Caco-2 (cell line): ENCODE data around the gene TEX28. TPM values are rescaled to one million over a fixed set of nuclear protein-coding genes. Genes with fewer than 3 reads are reported as not detected.

ENCODE experiments used
- BruUV-seq: library from RNA; stranded (reverse); fragments of 400-500 nt; replicated peaks from 2 replicates; lab custom pipeline; 2021; lab: Mats Ljungman, UMichigan
- CTCF ChIA-PET: fragments of 300-600 bp; sonication (Branson Sonifier 250); formaldehyde crosslinking; loops from one replicate; lab custom pipeline; 2022; ENCODE audit warnings: antibody characterized with exemption; lab: Charles Lee
- POLR2A ChIA-PET: fragments of 300-600 bp; sonication (Branson Sonifier 250); formaldehyde crosslinking; loops from one replicate; lab custom pipeline; 2022; ENCODE audit warnings: antibody characterized with exemption; lab: Charles Lee
- DNase-seq, 2 experiments: peaks; one replicate each; pipeline versions ENCODE4 v3.0.0 to v3.0.0-alpha.2; 2020 to 2022
- H3K27me3 ChIP-seq: replicated peaks from 2 replicates; pipeline ENCODE4 v1.6.0; 2011; ENCODE audit warnings: low read length; ENCODE audit not compliant: control insufficient read depth, insufficient read depth
- H3K36me3 ChIP-seq: 2 replicates; pipeline ENCODE4 v1.5.1; 2011; ENCODE audit warnings: low read length; ENCODE audit not compliant: control insufficient read depth, insufficient read depth
- H3K4me1 ChIP-seq: fragments of 250-450 bp; sonication (Bioruptor Pico); 2 replicates; pipeline ENCODE4 v1.5.1; 2020; ENCODE audit warnings: mild to moderate bottlenecking
- H3K4me3 ChIP-seq: 2 replicates; pipeline ENCODE4 v1.5.1; 2011; ENCODE audit warnings: low read depth, mild to moderate bottlenecking, control low read depth, low read length
- H3K9me3 ChIP-seq: fragments of 250-450 bp; sonication (Bioruptor Pico); 2 replicates; pipeline ENCODE4 v1.5.1; 2020; ENCODE audit warnings: mild to moderate bottlenecking, moderate library complexity
- H3K27ac Mint-ChIP-seq: one replicate; pipeline ENCODE4 v1.8.0; 2022; ENCODE audit warnings: mixed read lengths; ENCODE audit not compliant: unreplicated experiment
- H3K27me3 Mint-ChIP-seq: one replicate; pipeline ENCODE4 v1.8.0; 2022; ENCODE audit warnings: mixed read lengths; ENCODE audit not compliant: insufficient read depth, unreplicated experiment
- H3K36me3 Mint-ChIP-seq: one replicate; pipeline ENCODE4 v1.8.0; 2022; ENCODE audit warnings: mild to moderate bottlenecking, mixed read lengths; ENCODE audit not compliant: insufficient read depth, unreplicated experiment
- H3K4me1 Mint-ChIP-seq: one replicate; pipeline ENCODE4 v1.8.0; 2022; ENCODE audit warnings: low read depth, mixed read lengths; ENCODE audit not compliant: unreplicated experiment
- H3K4me3 Mint-ChIP-seq: one replicate; pipeline ENCODE4 v1.8.0; 2022; ENCODE audit warnings: mild to moderate bottlenecking, moderate library complexity, mixed read lengths; ENCODE audit not compliant: unreplicated experiment
- H3K9me3 Mint-ChIP-seq: one replicate; pipeline ENCODE4 v1.8.0; 2022; ENCODE audit warnings: mixed read lengths; ENCODE audit not compliant: unreplicated experiment
- CTCF ChIP-seq, 2 experiments: fragments of 200-600 bp in 1 of 2; IDR thresholded peaks; 1 replicate in 1 of 2; 2 replicates in 1 of 2; pipeline versions ENCODE4 v1.5.1 to v1.8.0; 2011 to 2022; ENCODE audit warnings: antibody characterized with exemption in 1 of 2, control low read depth in 1 of 2, inconsistent platforms in 1 of 2, low read depth in 1 of 2, low read length in 1 of 2, mild to moderate bottlenecking in 1 of 2, moderate library complexity in 1 of 2; ENCODE audit not compliant: insufficient read depth in 1 of 2, severe bottlenecking in 1 of 2, unreplicated experiment in 1 of 2
- intact Hi-C: fragments of 100-400 bp; cut with micrococcal nuclease; formaldehyde crosslinking; loops from one replicate; pipeline ENCODE4 v1.10.0; 2022; ENCODE audit not compliant: unreplicated experiment
- total RNA-seq: library from RNA; stranded (reverse); gene quantifications from 2 replicates; pipeline ENCODE4 v1.2.3, GENCODE V29; 2022

The TEX28 gene
- total RNA-seq, 1 experiment from 2014 or later = not detected

- POLR2A ChIA-PET = no interaction called here
- Mint-ChIP-seq H3K4me1 (no peaks in the 10 kb centered on the region), H3K36me3 (no peaks in the 10 kb centered on the region), H3K9me3 (no peaks in the 10 kb centered on the region), H3K27me3 (no peaks in the 10 kb centered on the region), H3K4me3 (no peak overlapping the region), H3K27ac (no peak overlapping the region)
- H3K4me1 ChIP-seq = no peaks in the 10 kb centered on the region
- H3K27me3 ChIP-seq = no peaks in the 10 kb centered on the region
- no TSS peak for BruUV-seq
- no peaks in the 10 kb centered on the region for H3K9me3 ChIP-seq
- TF ChIP-seq CTCF (IDR thresholded peaks at IDR 0.05; ENCODE audit: insufficient read depth in 1 of 2, low read depth in 1 of 2, low read length in 1 of 2, severe bottlenecking in 1 of 2, unreplicated experiment in 1 of 2) = no peak
- no peak overlapping the region for H3K4me3 ChIP-seq
- CTCF ChIA-PET = no interaction called here
- DNase-seq = no peak
- intact Hi-C loops = no loop called here
- H3K36me3 ChIP-seq = no peaks in the 10 kb centered on the region
Measured at GRCh38 chrX:154313147-154313546, 18.2 kb upstream of the TEX28 start.

GRCh38 chrX:154312116-154312515, 17.2 kb upstream of the TEX28 start:
- H3K4me3 Mint-ChIP-seq = no peak overlapping the region
- Histone ChIP-seq H3K4me3 (no peak overlapping the region), H3K27me3 (no peaks in the 10 kb centered on the region), H3K36me3 (no peaks in the 10 kb centered on the region), H3K4me1 (no peaks in the 10 kb centered on the region), H3K9me3 (no peaks in the 10 kb centered on the region)
- H3K4me1 Mint-ChIP-seq = no peaks in the 10 kb centered on the region
- DNase-seq = no peak
- no peak overlapping the region for H3K27ac Mint-ChIP-seq
- TF ChIP-seq CTCF (IDR thresholded peaks at IDR 0.05; ENCODE audit: insufficient read depth in 1 of 2, low read depth in 1 of 2, low read length in 1 of 2, severe bottlenecking in 1 of 2, unreplicated experiment in 1 of 2) = no peak
- H3K36me3 Mint-ChIP-seq = no peaks in the 10 kb centered on the region
- ChIA-PET POLR2A (no interaction called here), CTCF (no interaction called here)
- intact Hi-C loops = no loop called here
- H3K27me3 Mint-ChIP-seq = peaks cover 3% of the 10 kb centered on the region
- no TSS peak for BruUV-seq
- no peaks in the 10 kb centered on the region for H3K9me3 Mint-ChIP-seq

GRCh38 chrX:154310616-154311536, 16.0 kb upstream of the TEX28 start:
- Mint-ChIP-seq H3K4me1 (no peaks in the 10 kb centered on the region), H3K9me3 (no peaks in the 10 kb centered on the region), H3K27me3 (peaks cover 3% of the 10 kb centered on the region), H3K36me3 (no peaks in the 10 kb centered on the region), H3K27ac (no peak overlapping the region), H3K4me3 (no peak overlapping the region)
- ChIA-PET POLR2A (no interaction called here), CTCF (no interaction called here)
- Histone ChIP-seq H3K36me3 (no peaks in the 10 kb centered on the region), H3K27me3 (no peaks in the 10 kb centered on the region), H3K9me3 (no peaks in the 10 kb centered on the region), H3K4me3 (no peak overlapping the region), H3K4me1 (no peaks in the 10 kb centered on the region)
- no peak for TF ChIP-seq CTCF (IDR thresholded peaks at IDR 0.05; ENCODE audit: insufficient read depth in 1 of 2, low read depth in 1 of 2, low read length in 1 of 2, severe bottlenecking in 1 of 2, unreplicated experiment in 1 of 2)
- no peak for DNase-seq
- no TSS peak for BruUV-seq
- intact Hi-C loops = no loop called here
